ENCODE data around the gene IFRD2. TPM values are rescaled to one million over a fixed set of nuclear protein-coding genes. Genes with fewer than 3 reads are reported as not detected.

IFRD2 gene
- total and polyA plus RNA-seq, 2 of the 8 experiments (the other 6 are each of a cell fraction or from before 2014, with no cell fraction given): 76.7 to 88.8 TPM

Other genes with a start within 250 kb of the IFRD2 start
- 82.7 and 83.7 TPM in 2 replicates for gene RBM5, start 203.5 kb downstream of the IFRD2 start, total RNA-seq (2021; fragmentation: NEBNext Ultra II Directional; extraction: Animal tissue kit (Norgen Biotek cat#: 25700))
- 98.8 and 144 TPM in 2 replicates for gene RBM5, start 203.5 kb downstream of the IFRD2 start, polyA plus RNA-seq (2011; rRNA removed)
- 37.0 and 39.6 TPM in 2 replicates for gene SEMA3F, start 137.1 kb downstream of the IFRD2 start, total RNA-seq (2021; fragmentation: NEBNext Ultra II Directional; extraction: Animal tissue kit (Norgen Biotek cat#: 25700))
- 20.3 and 36.0 TPM in 2 replicates for gene SEMA3F, start 137.1 kb downstream of the IFRD2 start, polyA plus RNA-seq (2011; rRNA removed)
- gene GNAT1, start 100.8 kb downstream of the IFRD2 start, total RNA-seq (2021; fragmentation: NEBNext Ultra II Directional; extraction: Animal tissue kit (Norgen Biotek cat#: 25700)): not detected in 2 replicates
- 0.08 and 0.20 TPM in 2 replicates for gene GNAT1, start 100.8 kb downstream of the IFRD2 start, polyA plus RNA-seq (2011; rRNA removed)
- gene SLC38A3, start 87.2 kb downstream of the IFRD2 start, total RNA-seq (2021; fragmentation: NEBNext Ultra II Directional; extraction: Animal tissue kit (Norgen Biotek cat#: 25700)): 0.57 and 1.2 TPM in 2 replicates
- gene SLC38A3, start 87.2 kb downstream of the IFRD2 start, polyA plus RNA-seq (2011; rRNA removed): 3.7 and 4.7 TPM in 2 replicates
- gene GNAI2, start 56.2 kb downstream of the IFRD2 start, total RNA-seq (2021; fragmentation: NEBNext Ultra II Directional; extraction: Animal tissue kit (Norgen Biotek cat#: 25700)): 168 and 169 TPM in 2 replicates
- gene GNAI2, start 56.2 kb downstream of the IFRD2 start, polyA plus RNA-seq (2011; rRNA removed): 516 and 539 TPM in 2 replicates
- 4.7 and 4.8 TPM in 2 replicates for gene SEMA3B, start 23.3 kb downstream of the IFRD2 start, total RNA-seq (2021; fragmentation: NEBNext Ultra II Directional; extraction: Animal tissue kit (Norgen Biotek cat#: 25700))
- gene SEMA3B, start 23.3 kb downstream of the IFRD2 start, polyA plus RNA-seq (2011; rRNA removed): 3.0 and 7.1 TPM in 2 replicates
- gene LSMEM2, start 13.3 kb downstream of the IFRD2 start, total RNA-seq (2021; fragmentation: NEBNext Ultra II Directional; extraction: Animal tissue kit (Norgen Biotek cat#: 25700)): 0.57 and 0.58 TPM in 2 replicates
- gene LSMEM2, start 13.3 kb downstream of the IFRD2 start, polyA plus RNA-seq (2011; rRNA removed): 0.68 and 0.94 TPM in 2 replicates
- gene HYAL3, start 7.0 kb upstream of the IFRD2 start, total RNA-seq (2021; fragmentation: NEBNext Ultra II Directional; extraction: Animal tissue kit (Norgen Biotek cat#: 25700)): 3.2 and 4.9 TPM in 2 replicates
- 12.2 and 13.0 TPM in 2 replicates for gene HYAL3, start 7.0 kb upstream of the IFRD2 start, polyA plus RNA-seq (2011; rRNA removed)
- gene NAA80, start 7.0 kb upstream of the IFRD2 start, total RNA-seq (2021; fragmentation: NEBNext Ultra II Directional; extraction: Animal tissue kit (Norgen Biotek cat#: 25700)): 10.1 and 11.3 TPM in 2 replicates
- gene NAA80, start 7.0 kb upstream of the IFRD2 start, polyA plus RNA-seq (2011; rRNA removed): 16.7 and 23.9 TPM in 2 replicates
- gene HYAL1, start 11.1 kb upstream of the IFRD2 start, total RNA-seq (2021; fragmentation: NEBNext Ultra II Directional; extraction: Animal tissue kit (Norgen Biotek cat#: 25700)): 1.7 and 2.0 TPM in 2 replicates
- 5.4 and 9.1 TPM in 2 replicates for gene HYAL1, start 11.1 kb upstream of the IFRD2 start, polyA plus RNA-seq (2011; rRNA removed)
- gene HYAL2, start 30.3 kb upstream of the IFRD2 start, total RNA-seq (2021; fragmentation: NEBNext Ultra II Directional; extraction: Animal tissue kit (Norgen Biotek cat#: 25700)): 51.9 and 52.2 TPM in 2 replicates
- gene HYAL2, start 30.3 kb upstream of the IFRD2 start, polyA plus RNA-seq (2011; rRNA removed): 176 and 199 TPM in 2 replicates
- 30.8 and 33.3 TPM in 2 replicates for gene TUSC2, start 35.8 kb upstream of the IFRD2 start, total RNA-seq (2021; fragmentation: NEBNext Ultra II Directional; extraction: Animal tissue kit (Norgen Biotek cat#: 25700))
- gene TUSC2, start 35.8 kb upstream of the IFRD2 start, polyA plus RNA-seq (2011; rRNA removed): 65.4 and 73.6 TPM in 2 replicates
- gene RASSF1, start 48.4 kb upstream of the IFRD2 start, total RNA-seq (2021; fragmentation: NEBNext Ultra II Directional; extraction: Animal tissue kit (Norgen Biotek cat#: 25700)): 10.3 and 11.2 TPM in 2 replicates
- gene RASSF1, start 48.4 kb upstream of the IFRD2 start, polyA plus RNA-seq (2011; rRNA removed): 15.7 and 15.9 TPM in 2 replicates
- 0.54 and 0.56 TPM in 2 replicates for gene ZMYND10, start 53.3 kb upstream of the IFRD2 start, total RNA-seq (2021; fragmentation: NEBNext Ultra II Directional; extraction: Animal tissue kit (Norgen Biotek cat#: 25700))
- gene ZMYND10, start 53.3 kb upstream of the IFRD2 start, polyA plus RNA-seq (2011; rRNA removed): 0.79 and 0.93 TPM in 2 replicates
- gene NPRL2, start 58.3 kb upstream of the IFRD2 start, total RNA-seq (2021; fragmentation: NEBNext Ultra II Directional; extraction: Animal tissue kit (Norgen Biotek cat#: 25700)): 25.0 and 28.4 TPM in 2 replicates
- 51.4 and 52.3 TPM in 2 replicates for gene NPRL2, start 58.3 kb upstream of the IFRD2 start, polyA plus RNA-seq (2011; rRNA removed)
- 9.8 and 9.9 TPM in 2 replicates for gene CYB561D2, start 58.4 kb upstream of the IFRD2 start, total RNA-seq (2021; fragmentation: NEBNext Ultra II Directional; extraction: Animal tissue kit (Norgen Biotek cat#: 25700))
- gene CYB561D2, start 58.4 kb upstream of the IFRD2 start, polyA plus RNA-seq (2011; rRNA removed): 34.0 and 34.5 TPM in 2 replicates
- 25.3 and 25.4 TPM in 2 replicates for gene TMEM115, start 67.1 kb upstream of the IFRD2 start, total RNA-seq (2021; fragmentation: NEBNext Ultra II Directional; extraction: Animal tissue kit (Norgen Biotek cat#: 25700))
- 32.4 and 41.9 TPM in 2 replicates for gene TMEM115, start 67.1 kb upstream of the IFRD2 start, polyA plus RNA-seq (2011; rRNA removed)
- gene CACNA2D2, start 211.2 kb upstream of the IFRD2 start, total RNA-seq (2021; fragmentation: NEBNext Ultra II Directional; extraction: Animal tissue kit (Norgen Biotek cat#: 25700)): 14.0 and 14.1 TPM in 2 replicates
- 24.9 and 25.0 TPM in 2 replicates for gene CACNA2D2, start 211.2 kb upstream of the IFRD2 start, polyA plus RNA-seq (2011; rRNA removed)

Data from H1 (cell line).